Posterior vena cava (tissue), 2 donors: ENCODE measurements around the gene UQCR10. TPM values are rescaled to one million over a fixed set of nuclear protein-coding genes. Genes with fewer than 3 reads are reported as not detected.
"Not testable (repeated sequence)": the region's sequence is repeated elsewhere in the genome, so short reads cannot be mapped to it uniquely, and the experiment has no call there.

ENCODE experiments used
- DNase-seq: peaks from one replicate; pipeline ENCODE4 v3.0.0-alpha.2; 2020; ENCODE audit warnings: low spot score
- intact Hi-C, 2 donors: fragments of 100-400 bp; cut with DNase I; formaldehyde crosslinking; loops; one replicate each; pipeline versions ENCODE4 v1.14.1 to v1.14.2; 2022 to 2023
- total RNA-seq, 2 donors: library from RNA; stranded (reverse); fragmentation: NEBNext Ultra II Directional; extraction: Animal tissue kit (Norgen Biotek cat#: 25700); gene quantifications; one replicate each; pipeline ENCODE4 v1.2.1, GENCODE V29; 2021
- donor health status: DM: yes; HTN: yes; CAD: no.
- donor health status: DM: yes; HTN: yes; CAD: no.

UQCR10 gene
- total RNA-seq, 2 donors from 2014 or later, result 48.6 to 65.6 TPM

GRCh38 chr22:29754658-29755395 is 12.3 kb upstream of the UQCR10 start:
- intact Hi-C loops, result not testable (repeated sequence)

DNA sequence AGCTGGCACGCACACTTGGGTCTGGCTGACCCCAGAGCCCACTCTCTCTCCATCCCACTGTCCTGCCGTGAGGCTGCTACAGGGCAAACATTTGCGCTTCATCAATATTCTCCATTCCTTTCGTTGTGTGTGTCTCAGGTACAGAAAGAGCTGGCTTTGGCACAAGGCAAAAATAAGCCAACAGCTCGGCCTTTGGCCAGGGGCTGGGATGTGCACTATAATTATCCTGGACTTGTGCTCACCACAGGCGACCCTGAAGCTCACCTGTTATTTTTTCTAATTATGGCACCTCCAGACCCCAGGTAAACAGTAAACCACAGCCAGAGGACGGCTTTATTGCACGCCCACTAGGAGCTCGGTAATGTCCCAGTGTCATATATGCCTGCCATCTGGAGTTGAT is 11.3 kb upstream of the UQCR10 start:
- intact Hi-C loops, result no loop called here
- DNase-seq, result no peak

More at GRCh38 chr22:29754658-29755395, 12.3 kb upstream of the UQCR10 start:
- DNase-seq, result not testable (repeated sequence)

DNA sequence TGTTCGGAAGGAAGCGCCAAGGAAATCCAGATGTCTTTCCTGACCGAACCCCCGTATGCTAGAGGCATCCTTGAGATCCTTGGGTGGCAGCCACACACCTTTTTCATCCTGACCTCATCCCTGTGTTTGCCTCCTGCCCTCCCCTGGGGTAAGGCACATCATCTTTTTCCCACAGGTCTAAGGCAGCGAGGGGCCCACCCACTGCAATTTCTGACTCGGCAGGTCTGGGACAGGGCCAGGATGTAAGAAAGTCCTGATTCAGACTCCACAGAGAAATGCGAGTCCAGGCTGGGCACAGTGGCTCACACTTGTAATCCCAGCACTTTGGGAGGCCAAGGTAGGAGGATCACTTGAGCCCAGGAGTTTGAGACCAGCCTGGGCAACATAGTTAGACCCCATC is 10.8 kb upstream of the UQCR10 start:
- DNase-seq, result no peak
- intact Hi-C loops, result no loop called here

GRCh38 chr22:29757096-29757495 is 10.1 kb upstream of the UQCR10 start:
- no peak for DNase-seq
- intact Hi-C loops, result no loop called here

DNA sequence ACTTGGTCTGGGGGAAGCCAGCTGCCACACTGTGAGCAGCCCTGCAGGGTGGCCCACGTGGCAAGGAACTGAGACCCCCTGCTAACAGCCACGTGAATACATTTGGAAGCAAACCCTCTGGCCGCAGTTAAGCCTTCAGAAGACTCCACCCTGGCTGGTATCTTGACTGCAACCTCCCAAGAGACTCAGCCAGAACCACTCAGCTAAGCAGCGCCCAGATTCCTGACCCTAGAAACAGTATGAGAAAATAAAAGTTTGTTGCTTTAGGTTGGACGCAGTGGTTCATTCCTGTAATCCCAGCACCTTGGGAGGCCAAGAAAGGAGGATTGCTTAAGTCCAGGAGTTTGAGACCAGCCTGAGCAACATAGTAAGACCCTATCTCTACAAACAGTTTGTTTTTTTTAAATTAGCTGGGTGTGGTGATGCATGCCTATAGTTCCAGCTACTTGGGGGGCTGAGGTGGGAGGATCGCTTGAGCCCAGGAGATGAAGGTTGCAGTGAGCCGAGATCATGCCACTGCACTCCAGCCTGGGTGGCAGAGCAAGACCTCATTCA is 9.0 kb upstream of the UQCR10 start:
- no peak for DNase-seq
- intact Hi-C loops, result no loop called here

DNA sequence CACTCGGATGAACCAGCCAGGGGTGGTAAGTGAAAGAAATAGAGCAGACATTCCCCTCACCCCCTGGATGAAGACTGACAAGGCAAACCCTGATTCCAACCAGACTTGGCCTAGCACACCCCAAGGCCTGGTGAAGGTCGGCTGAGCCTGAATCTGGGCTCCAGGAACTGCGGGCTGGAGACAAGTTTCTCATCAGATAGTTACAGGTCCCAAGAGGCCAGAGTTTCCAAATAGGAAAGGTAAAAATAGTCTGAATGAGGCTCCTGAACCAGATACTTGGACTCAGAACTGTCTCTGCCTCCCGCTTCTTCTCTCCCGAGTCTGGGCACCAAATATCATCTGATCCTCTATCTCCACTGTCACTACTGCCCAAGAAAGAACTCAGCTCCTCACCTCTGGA is 8.2 kb upstream of the UQCR10 start:
- intact Hi-C loops, result no loop called here
- no peak for DNase-seq

DNA sequence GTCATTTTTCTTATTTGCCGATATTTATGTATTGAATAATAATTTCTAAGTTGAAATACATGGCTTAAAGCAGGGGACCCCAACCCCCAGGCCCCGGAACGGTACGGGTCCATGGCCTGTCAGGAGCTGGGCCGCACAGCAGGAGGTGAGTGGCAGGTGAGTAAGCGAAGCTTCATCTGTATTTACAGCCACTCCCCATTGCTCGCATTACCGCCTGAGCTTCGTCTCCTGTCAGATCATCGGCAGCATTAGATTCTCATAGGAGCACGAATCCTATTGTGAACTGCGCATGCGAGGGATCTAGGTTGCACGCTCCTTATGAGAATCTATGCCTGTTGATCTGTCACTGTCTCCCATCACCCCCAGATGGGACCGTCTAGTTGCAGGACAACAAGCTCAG is 4.9 kb upstream of the UQCR10 start:
- intact Hi-C loops, result no loop called here
- no peak for DNase-seq

DNA sequence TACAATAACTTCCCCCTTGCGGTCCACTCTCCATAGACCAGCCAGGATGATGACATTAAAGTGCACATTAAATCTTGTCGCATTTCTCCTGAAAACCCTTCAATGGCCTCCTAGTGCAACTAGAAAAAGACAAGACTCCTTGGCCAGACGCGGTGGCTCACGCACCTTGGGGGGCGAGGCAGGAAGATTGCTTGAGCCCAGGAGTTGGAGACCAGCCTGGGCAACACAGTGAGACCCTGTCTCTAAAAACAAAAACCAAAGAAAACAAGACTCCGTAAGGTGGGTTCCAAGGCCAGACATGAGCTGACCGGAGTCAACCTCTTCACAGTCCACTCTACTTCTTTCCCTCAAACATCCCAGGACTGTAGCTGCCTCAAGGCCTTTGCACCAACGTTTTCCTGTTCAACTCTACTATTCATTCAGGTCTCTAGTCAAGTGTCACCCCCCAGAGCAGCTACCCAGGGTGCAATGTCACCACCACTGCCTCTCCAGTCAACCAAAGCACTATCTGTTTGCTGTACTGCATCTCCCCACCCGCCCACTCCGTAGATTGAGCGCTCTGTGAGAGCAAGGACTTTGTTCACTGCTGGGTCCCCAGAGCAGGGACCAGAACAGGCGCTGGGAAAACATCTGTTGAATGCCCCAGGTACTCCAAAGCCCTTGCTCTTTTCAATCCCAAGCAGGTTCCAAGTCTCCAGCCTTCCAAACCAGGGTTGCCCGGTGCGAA is 1.1 kb upstream of the UQCR10 start:
- intact Hi-C loops, result no loop called here
- no peak for DNase-seq

GRCh38 chr22:29766632-29767170 is 468 bp upstream of the UQCR10 start, which contains the start of gene ZMAT5:
ZMAT5 (minus strand) TSS chr22:29767007; CDS start chr22:29748544, 18,463 bp downstream.
- peak; percentile 98 for DNase-seq
- intact Hi-C loops, result no loop called here

DNA sequence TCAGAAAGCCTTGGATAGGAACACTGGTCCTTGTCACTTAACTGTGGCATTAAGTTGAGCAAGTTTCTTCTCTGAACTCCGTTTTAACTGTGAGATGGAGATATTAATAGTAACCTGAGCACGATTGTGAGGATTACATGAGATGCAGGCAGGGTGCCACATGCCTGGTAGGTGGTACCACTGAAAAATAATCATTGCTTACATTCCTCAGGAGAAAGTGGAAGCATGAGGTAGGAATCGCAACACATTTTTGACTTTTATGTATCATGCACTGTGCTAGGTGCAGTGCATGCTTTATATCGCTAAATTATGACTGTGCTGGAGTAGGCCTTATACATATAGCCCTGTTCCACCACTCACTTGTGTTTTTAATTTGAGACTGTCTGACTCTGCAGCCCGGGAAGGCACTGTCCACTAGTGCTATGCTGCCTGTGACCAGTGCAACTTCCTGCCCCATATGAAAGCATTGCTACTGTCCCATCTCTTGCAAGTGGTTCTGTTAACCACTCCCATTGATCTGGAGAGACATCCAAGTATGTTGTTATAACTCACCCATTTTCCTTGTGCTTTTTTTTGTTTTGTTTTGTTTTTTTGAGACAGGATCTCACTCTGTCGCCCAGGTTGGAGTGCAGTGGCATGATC is 1.0 kb downstream of the UQCR10 start:
- no peak for DNase-seq
- intact Hi-C loops, result no loop called here

DNA sequence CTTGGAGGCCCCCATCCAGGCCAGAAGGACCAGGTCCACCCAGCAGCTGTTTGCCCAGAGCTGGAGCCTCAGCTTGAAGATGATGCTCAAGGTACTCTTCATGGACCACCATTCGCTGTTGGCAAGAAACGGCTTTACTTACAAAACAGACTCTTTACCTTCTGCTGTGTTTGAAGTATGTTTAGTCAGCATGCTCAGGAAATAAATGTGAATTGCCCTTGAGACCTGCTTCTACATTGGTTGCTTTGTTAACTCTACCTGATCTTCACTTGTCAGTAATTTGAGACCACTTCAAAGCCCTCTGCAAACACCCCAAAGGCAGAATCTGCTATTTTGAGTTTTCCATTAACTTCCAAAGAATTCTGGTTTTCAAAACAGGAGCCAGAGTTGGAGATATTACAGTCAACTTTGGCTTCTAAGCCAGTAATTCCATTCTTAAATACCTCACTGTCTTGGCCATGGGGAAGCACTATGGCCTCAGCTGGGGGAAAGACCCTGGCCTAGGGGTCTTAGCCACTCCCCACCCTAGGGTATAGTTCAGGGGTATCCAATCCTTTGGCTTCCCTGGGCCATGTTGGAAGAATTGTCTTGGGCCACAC is 2.7 kb downstream of the UQCR10 start:
- intact Hi-C loops, result no loop called here
- no peak for DNase-seq

GRCh38 chr22:29772170-29772641 is 5.0 kb downstream of the UQCR10 start:
- DNase-seq, result no peak
- intact Hi-C loops, result no loop called here

DNA sequence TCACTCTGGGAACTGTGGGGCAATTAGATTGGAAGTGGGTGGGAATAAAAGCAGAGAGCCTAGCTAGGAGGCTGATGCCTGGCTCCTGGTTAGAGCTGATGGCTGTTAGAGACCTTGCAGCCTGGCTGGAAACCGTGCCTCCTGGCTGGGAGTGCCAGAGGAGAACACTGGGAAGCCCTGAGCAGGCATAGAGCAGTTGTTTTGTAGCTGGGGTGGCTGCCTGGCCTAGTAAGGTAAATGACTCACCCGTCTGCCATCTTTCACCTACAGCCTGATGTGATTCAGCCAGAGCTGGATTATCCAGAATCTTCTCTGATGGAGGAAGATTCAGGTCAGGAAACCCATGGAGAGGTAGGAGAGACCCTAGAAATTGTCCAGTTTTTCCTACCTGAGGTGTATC is 6.1 kb downstream of the UQCR10 start:
- intact Hi-C loops, result no loop called here
- DNase-seq, result no peak

- DNase-seq, result no peak
- intact Hi-C loops, result no loop called here
These were observed 13.1 kb downstream of the UQCR10 start for GRCh38 chr22:29780220-29780619.

DNA sequence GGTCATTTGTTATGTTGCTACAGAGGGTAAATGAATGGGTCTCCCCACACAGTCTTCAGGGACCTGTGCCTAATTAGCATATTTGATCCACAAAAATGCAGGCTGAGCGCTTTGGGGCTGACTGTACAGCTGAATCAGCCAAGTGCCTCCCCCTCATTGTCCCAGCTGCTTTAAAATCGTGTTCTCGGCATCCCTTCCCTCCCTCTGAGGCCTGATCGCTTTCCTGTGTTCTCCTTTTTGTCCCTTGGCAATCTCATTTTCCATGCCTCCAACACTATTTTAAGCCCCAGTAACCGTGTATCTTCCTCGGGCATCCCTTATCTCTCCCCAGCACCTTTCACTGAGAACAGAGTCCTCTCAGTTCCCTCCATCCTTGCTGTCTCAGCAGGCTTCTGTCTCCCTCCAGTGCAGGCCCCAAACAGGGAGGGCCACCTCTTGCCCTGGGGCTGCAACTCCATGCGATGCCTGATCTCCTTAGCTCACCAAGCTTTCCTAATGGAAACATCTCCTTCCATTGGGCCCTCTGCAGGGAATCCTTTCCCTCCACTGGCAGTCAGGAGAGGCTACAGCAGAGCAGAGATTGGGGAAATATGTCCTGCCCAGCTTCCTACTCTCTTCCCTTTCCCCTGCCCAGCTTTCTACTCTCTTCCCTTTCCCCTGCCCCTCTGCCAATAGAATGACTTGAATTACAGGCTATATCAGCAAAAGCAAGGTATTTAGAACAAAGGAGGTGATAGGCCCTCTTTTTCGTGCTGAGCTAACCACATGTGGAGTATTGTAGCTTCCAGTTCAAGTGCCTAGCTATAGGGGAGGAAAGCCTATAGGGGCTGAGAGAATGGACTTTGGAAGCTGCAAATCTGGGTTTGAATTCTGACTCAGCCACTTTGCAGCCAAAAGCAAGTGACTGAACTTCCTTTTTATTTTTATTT is 13.8 kb downstream of the UQCR10 start:
- intact Hi-C loops, result no loop called here
- no peak for DNase-seq

DNA sequence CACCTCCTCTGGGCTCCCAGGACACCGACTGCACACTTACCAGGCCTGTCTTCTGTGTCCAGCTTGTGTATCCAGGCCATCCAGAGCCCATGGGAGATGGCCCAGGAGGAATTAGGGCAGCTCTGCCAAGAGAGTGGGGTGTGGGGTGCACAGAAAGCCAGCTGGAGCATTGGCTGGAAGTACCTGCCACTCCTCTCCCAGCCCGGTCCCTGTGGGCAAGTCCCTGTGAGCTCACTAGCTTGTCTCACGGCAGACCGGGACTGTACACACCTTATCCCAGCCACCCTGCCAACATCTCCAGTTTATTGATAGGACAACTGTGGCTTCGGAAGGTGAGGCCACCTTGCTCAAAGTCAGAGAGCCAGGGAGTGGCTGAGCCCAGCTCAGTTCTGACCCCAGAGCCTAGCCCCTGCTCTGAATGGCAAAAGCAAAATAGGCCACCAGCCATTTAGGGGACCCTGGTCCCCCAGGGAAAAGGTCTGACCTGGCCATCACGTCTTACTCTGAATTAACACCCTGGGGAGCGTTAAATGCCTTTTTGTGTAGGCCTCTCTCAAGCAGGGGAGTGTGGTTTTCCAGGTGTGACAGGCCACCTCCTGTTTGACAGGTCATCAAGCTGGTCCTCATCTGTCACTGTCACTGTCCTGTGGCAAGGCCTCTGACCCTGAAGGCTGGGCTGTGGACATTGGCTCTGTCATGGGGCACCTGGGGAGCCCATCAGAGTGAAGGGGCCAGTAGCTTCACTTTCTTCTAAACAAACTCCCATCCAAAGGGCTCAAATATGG is 15.1 kb downstream of the UQCR10 start:
- intact Hi-C loops, result no loop called here
- DNase-seq, result no peak
